Motor neuron (in vitro differentiated cells): Measurements from ENCODE around the gene TSPYL4. TPM values are rescaled to one million over a fixed set of nuclear protein-coding genes. Genes with fewer than 3 reads are reported as not detected.

ENCODE experiments used
- total RNA-seq, 8 experiments: library from RNA; unstranded; fragments of 300-600 nt; gene quantifications; 2 replicates each; pipeline versions ENCODE4 v1.2.3 to v1.2.4, GENCODE V29; 2022

TSPYL4 gene
- total RNA-seq, 8 experiments from 2014 or later: 17.2 to 78.0 (median 60.3) TPM

Other genes with a start within 250 kb of the TSPYL4 start
- gene FRK, start 193.2 kb downstream of the TSPYL4 start, total RNA-seq: 1 to 10 TPM in 2 of 8 experiments, under 1 TPM in 6; 0.05 to 4.1 (median 0.24) TPM
- gene NT5DC1, start 153.2 kb downstream of the TSPYL4 start, total RNA-seq: 10 to 100 TPM in 4 of 8 experiments, 1 to 10 TPM in 4; 6.0 to 27.8 (median 10.3) TPM
- gene COL10A1, start 127.9 kb downstream of the TSPYL4 start, total RNA-seq: 1 to 10 TPM in 6 of 8 experiments, under 1 TPM in 2; 0.33 to 4.5 (median 1.3) TPM
- gene TSPYL1, start 25.9 kb upstream of the TSPYL4 start, total RNA-seq: 100 to 1,000 TPM in 1 of 8 experiments, 10 to 100 TPM in 7; 44.9 to 103 (median 70.5) TPM
- gene DSE, start 116.9 kb upstream of the TSPYL4 start, total RNA-seq: 10 to 100 TPM in 5 of 8 experiments, 1 to 10 TPM in 3; 6.3 to 39.8 (median 15.8) TPM
- 1 to 10 TPM in 5 of 8 experiments, under 1 TPM in 2, not detected in 1; 0.43 to 3.4 (median 1.4) TPM for gene CALHM6, start 207.3 kb upstream of the TSPYL4 start, total RNA-seq